ENCODE data around the gene NTN4. TPM values are rescaled to one million over a fixed set of nuclear protein-coding genes. Genes with fewer than 3 reads are reported as not detected.

NTN4 gene
- total RNA-seq: 100 to 1,000 TPM in 1 of 7 donors, 10 to 100 TPM in 6; 16.0 to 101 (median 54.2) TPM
- 10 to 100 TPM; 39.0 to 57.3 TPM for polyA plus RNA-seq
- long read RNA-seq, donor 1, transcript NTN4-201 (10 exons, 3,615 nt): major isoform, 10 of 38 reads
- long read RNA-seq, donor 1, partial matches to known transcripts: 22 of 38 reads
- long read RNA-seq, donor 1, other reads (novel, unspliced or antisense): 4 of 38 reads
- long read RNA-seq, donor 2, partial matches to known transcripts: 0 of 2 reads
- long read RNA-seq, donor 2, other reads (novel, unspliced or antisense): 0 of 2 reads
- long read RNA-seq, donor 3, transcript NTN4-201 (10 exons, 3,615 nt): major isoform, 86 of 98 reads
- long read RNA-seq, donor 3, partial matches to known transcripts: 6 of 98 reads
- long read RNA-seq, donor 3, other reads (novel, unspliced or antisense): 6 of 98 reads

- peak; percentile 40 to 70 (median 60) for DNase-seq
- 1% methylated on average over 46 to 94 of the region's 96 CpGs for WGBS, 3 donors
- H3K36me3 ChIP-seq: no peaks in the 10 kb centered on the region
- H3K27ac ChIP-seq: peak within 1 kb of the TSS; percentile 85 to 89
- TF ChIP-seq EP300 (IDR thresholded peaks at IDR 0.05): no peak
- peak; percentile 16 for TF ChIP-seq POLR2A (IDR thresholded peaks at IDR 0.05)
- TF ChIP-seq, protein P1, sequence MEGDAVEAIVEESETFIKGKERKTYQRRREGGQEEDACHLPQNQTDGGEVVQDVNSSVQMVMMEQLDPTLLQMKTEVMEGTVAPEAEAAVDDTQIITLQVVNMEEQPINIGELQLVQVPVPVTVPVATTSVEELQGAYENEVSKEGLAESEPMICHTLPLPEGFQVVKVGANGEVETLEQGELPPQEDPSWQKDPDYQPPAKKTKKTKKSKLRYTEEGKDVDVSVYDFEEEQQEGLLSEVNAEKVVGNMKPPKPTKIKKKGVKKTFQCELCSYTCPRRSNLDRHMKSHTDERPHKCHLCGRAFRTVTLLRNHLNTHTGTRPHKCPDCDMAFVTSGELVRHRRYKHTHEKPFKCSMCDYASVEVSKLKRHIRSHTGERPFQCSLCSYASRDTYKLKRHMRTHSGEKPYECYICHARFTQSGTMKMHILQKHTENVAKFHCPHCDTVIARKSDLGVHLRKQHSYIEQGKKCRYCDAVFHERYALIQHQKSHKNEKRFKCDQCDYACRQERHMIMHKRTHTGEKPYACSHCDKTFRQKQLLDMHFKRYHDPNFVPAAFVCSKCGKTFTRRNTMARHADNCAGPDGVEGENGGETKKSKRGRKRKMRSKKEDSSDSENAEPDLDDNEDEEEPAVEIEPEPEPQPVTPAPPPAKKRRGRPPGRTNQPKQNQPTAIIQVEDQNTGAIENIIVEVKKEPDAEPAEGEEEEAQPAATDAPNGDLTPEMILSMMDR (IDR thresholded peaks at IDR 0.05): no peak
- H3K9me3 ChIP-seq: no peaks in the 10 kb centered on the region
- H3K4me3 ChIP-seq: peak within 1 kb of the TSS; percentile 73
- intact Hi-C loops (cut with DNase I): no loop called here
- peaks cover 1% of the 10 kb centered on the region for H3K4me1 ChIP-seq (ENCODE audit: insufficient read depth)
- no peaks in the 10 kb centered on the region for H3K27me3 ChIP-seq
These were observed at the start of gene NTN4 for GRCh38 chr12:95790033-95790916. TSS of gene NTN4 (minus strand) at chr12:95790764. CDS start at chr12:95790309, 455 bp downstream.

DNA sequence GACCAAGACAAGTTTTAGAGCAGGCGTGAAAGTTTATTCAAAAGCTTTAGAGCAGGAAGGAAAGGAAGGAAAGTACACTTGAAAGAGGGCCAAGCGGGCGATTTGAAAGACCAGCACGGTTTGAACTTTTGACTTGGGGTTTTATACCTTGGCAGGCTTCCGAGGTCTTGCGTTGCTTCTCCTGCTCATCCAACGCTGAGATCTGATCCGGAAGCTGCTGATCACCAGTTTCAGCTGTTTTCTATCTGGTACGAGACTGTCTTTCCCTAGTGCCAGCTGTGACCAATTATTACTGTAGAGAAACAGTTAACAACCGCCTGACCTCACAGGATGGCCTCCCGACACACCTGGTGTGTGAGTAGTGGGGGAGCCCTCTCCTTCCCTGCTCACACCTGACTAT is 47.6 kb upstream of the NTN4 start:
- DNase-seq: peak in 1 of 5 donors; percentile 27
- H3K27me3 ChIP-seq: no peaks in the 10 kb centered on the region
- H3K9me3 ChIP-seq: no peaks in the 10 kb centered on the region
- TF ChIP-seq EP300 (IDR thresholded peaks at IDR 0.05) (no peak), POLR2A (IDR thresholded peaks at IDR 0.05) (no peak)
- TF ChIP-seq, protein P1 (IDR thresholded peaks at IDR 0.05): no peak
- H3K4me1 ChIP-seq (ENCODE audit: insufficient read depth): no peaks in the 10 kb centered on the region
- no peak overlapping the region for H3K27ac ChIP-seq
- 12 to 17% (median 15%) methylated on average over 11 of the region's 11 CpGs for WGBS, 3 donors
- no peaks in the 10 kb centered on the region for H3K36me3 ChIP-seq
- intact Hi-C loops (cut with DNase I): no loop called here
- no peak overlapping the region for H3K4me3 ChIP-seq

DNA sequence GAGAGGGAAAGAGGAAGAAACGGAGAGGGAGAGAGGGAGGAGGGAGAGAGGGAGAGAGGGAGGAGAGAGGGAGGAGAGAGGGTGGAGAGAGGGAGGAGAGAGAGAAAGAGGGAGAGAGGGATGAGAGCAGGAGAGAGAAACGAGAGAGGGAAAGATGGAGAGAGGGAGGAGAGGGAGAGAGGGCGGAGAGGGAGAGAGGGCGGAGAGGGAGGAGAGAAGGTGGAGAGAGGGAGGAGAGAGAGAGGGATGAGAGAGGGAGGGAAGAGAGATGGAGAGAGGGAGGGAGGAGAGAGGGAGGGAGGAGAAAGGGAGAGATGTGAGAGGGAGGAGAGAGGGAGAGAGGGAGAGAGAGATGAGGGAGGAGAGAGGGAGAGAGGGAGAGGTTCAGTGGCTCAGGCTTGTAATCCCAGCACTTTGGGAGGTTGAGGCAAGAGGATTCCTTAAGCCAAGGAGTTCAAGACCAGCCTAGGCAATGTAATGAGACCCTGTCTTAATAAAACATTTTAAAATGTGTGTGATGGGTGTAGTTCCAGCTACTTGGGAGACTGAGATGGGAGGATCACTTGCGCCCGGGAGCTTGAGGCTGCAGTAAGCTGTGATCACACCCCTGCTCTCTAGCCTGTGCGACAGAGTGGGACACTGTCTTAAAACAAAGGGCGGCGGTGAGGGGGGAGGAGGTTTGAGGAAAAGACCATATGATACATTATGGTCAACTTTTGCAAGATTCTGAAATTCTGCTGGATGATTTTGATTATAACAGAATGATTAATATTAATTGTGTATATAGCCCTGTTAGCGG is 46.9 kb upstream of the NTN4 start:
- no peak overlapping the region for H3K27ac ChIP-seq
- intact Hi-C loops (cut with DNase I): no loop called here
- H3K4me1 ChIP-seq (ENCODE audit: insufficient read depth): no peaks in the 10 kb centered on the region
- TF ChIP-seq POLR2A (IDR thresholded peaks at IDR 0.05): no peak
- TF ChIP-seq, protein P1 (IDR thresholded peaks at IDR 0.05): no peak
- no peak for TF ChIP-seq EP300 (IDR thresholded peaks at IDR 0.05)
- 51 to 54% (median 53%) methylated on average over 10 of the region's 10 CpGs for WGBS, 3 donors
- no peaks in the 10 kb centered on the region for H3K27me3 ChIP-seq
- no peak for DNase-seq
- H3K9me3 ChIP-seq: no peaks in the 10 kb centered on the region
- H3K4me3 ChIP-seq: no peak overlapping the region
- H3K36me3 ChIP-seq: no peaks in the 10 kb centered on the region

All from ovary (tissue), 10 donors.